Hepatocyte (in vitro differentiated cells): Measurements from ENCODE around the gene PRR20C. TPM values are rescaled to one million over a fixed set of nuclear protein-coding genes. Genes with fewer than 3 reads are reported as not detected.
"Not testable (repeated sequence)": the region's sequence is repeated elsewhere in the genome, so short reads cannot be mapped to it uniquely, and the experiment has no call there.

Experiments
- DNase-seq: peaks from one replicate; pipeline ENCODE4 v3.0.0-alpha.2; 2016; ENCODE audit warnings: low spot score
- H2AFZ ChIP-seq: fragments of 200-600 bp; sonication (generic); 2 replicates; pipeline ENCODE4 v1.6.0; 2016; ENCODE audit warnings: antibody characterized with exemption, mild to moderate bottlenecking
- H3K27ac ChIP-seq: fragments of 200-600 bp; sonication (generic); 2 replicates; pipeline ENCODE4 v1.5.1; 2016; ENCODE audit warnings: mild to moderate bottlenecking
- H3K27me3 ChIP-seq: fragments of 200-600 bp; sonication (generic); 2 replicates; pipeline ENCODE4 v1.6.1; 2016
- H3K36me3 ChIP-seq: fragments of 200-600 bp; sonication (generic); replicated peaks from 2 replicates; pipeline ENCODE4 v1.5.1; 2016; ENCODE audit warnings: low read depth; ENCODE audit not compliant: insufficient read depth
- H3K4me1 ChIP-seq: fragments of 200-600 bp; sonication (generic); 2 replicates; pipeline ENCODE4 v1.5.1; 2016; ENCODE audit warnings: mild to moderate bottlenecking, moderate library complexity; ENCODE audit not compliant: insufficient read depth
- H3K4me2 ChIP-seq: fragments of 200-600 bp; sonication (generic); 2 replicates; pipeline ENCODE4 v1.6.0; 2016
- H3K4me3 ChIP-seq: fragments of 200-600 bp; sonication (generic); 2 replicates; pipeline ENCODE4 v1.5.1; 2016; ENCODE audit warnings: mild to moderate bottlenecking
- H3K79me2 ChIP-seq: fragments of 200-600 bp; sonication (generic); 2 replicates; pipeline ENCODE4 v1.6.0; 2017; ENCODE audit warnings: mild to moderate bottlenecking
- H3K9me2 ChIP-seq: fragments of 200-600 bp; sonication (generic); replicated peaks from 2 replicates; pipeline ENCODE4 v1.6.0; 2017; ENCODE audit warnings: mild to moderate bottlenecking; ENCODE audit not compliant: insufficient read depth
- H3K9me3 ChIP-seq: fragments of 200-600 bp; sonication (generic); 2 replicates; pipeline ENCODE4 v1.5.1; 2016; ENCODE audit warnings: low read depth, mild to moderate bottlenecking
- H4K20me1 ChIP-seq: fragments of 200-600 bp; sonication (generic); 2 replicates; pipeline ENCODE4 v1.6.0; 2016; ENCODE audit warnings: mild to moderate bottlenecking; ENCODE audit not compliant: insufficient read depth, poor library complexity, severe bottlenecking
- EZH2 ChIP-seq: fragments of 200-600 bp; sonication (generic); IDR thresholded peaks from 2 replicates; pipeline ENCODE4 v1.6.1; 2016; ENCODE audit warnings: antibody characterized with exemption, mild to moderate bottlenecking, borderline replicate concordance
- EZH2phosphoT487 ChIP-seq: fragments of 200-600 bp; sonication (generic); IDR thresholded peaks from one replicate; pipeline ENCODE4 v1.6.1; 2018; ENCODE audit warnings: antibody characterized with exemption, mild to moderate bottlenecking, low read depth, moderate library complexity; ENCODE audit not compliant: unreplicated experiment, severe bottlenecking
- WGBS: methylation state at CpG from one replicate; pipeline ENCODE4 v1.1.6; 2016; ENCODE audit warnings: low lambda C conversion rate; ENCODE audit errors: missing lambda C conversion rate; 5-methylcytosine and 5-hydroxymethylcytosine counted together
- polyA plus RNA-seq: library from polyadenylated mRNA; unstranded; fragments of >200 nt; fragmentation: Nextera tagmentation; extraction: Ambion mirVana; gene quantifications from 2 replicates; pipeline ENCODE4 v1.2.1, GENCODE V29; 2016
- total RNA-seq: library from RNA; depleted of rRNA; stranded (reverse); fragments of >200 nt; gene quantifications from 2 replicates; pipeline ENCODE4 v1.2.3, GENCODE V29; 2014
- TF ChIP-seq, protein P1 (sequence below): fragments of 200-600 bp; sonication (generic); IDR thresholded peaks from 2 replicates; pipeline ENCODE4 v1.5.1; 2016; ENCODE audit warnings: antibody characterized with exemption, mild to moderate bottlenecking; ENCODE audit not compliant: poor library complexity

Gene PRR20C
- total and polyA plus RNA-seq, 2 experiments from 2014 or later, result not detected

GRCh38 chr13:57136093-57136492 is 17.8 kb upstream of the PRR20C start:
- no peak overlapping the region for H3K4me3 ChIP-seq
- H3K4me1 ChIP-seq, result no peaks in the 10 kb centered on the region
- TF ChIP-seq EZH2phosphoT487, result no peak
- TF ChIP-seq, protein P1, sequence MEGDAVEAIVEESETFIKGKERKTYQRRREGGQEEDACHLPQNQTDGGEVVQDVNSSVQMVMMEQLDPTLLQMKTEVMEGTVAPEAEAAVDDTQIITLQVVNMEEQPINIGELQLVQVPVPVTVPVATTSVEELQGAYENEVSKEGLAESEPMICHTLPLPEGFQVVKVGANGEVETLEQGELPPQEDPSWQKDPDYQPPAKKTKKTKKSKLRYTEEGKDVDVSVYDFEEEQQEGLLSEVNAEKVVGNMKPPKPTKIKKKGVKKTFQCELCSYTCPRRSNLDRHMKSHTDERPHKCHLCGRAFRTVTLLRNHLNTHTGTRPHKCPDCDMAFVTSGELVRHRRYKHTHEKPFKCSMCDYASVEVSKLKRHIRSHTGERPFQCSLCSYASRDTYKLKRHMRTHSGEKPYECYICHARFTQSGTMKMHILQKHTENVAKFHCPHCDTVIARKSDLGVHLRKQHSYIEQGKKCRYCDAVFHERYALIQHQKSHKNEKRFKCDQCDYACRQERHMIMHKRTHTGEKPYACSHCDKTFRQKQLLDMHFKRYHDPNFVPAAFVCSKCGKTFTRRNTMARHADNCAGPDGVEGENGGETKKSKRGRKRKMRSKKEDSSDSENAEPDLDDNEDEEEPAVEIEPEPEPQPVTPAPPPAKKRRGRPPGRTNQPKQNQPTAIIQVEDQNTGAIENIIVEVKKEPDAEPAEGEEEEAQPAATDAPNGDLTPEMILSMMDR, result no peak
- TF ChIP-seq EZH2, result no peak
- no peaks in the 10 kb centered on the region for H3K36me3 ChIP-seq
- H4K20me1 ChIP-seq, result no peaks in the 10 kb centered on the region
- H3K4me2 ChIP-seq, result no peak overlapping the region
- WGBS, result 66% methylated on average over 2 of the region's 2 CpGs
- DNase-seq, result no peak
- H2AFZ ChIP-seq, result no peak overlapping the region
- no peak overlapping the region for H3K27ac ChIP-seq
- no peaks in the 10 kb centered on the region for H3K79me2 ChIP-seq
- no peaks in the 10 kb centered on the region for H3K27me3 ChIP-seq
- no peaks in the 10 kb centered on the region for H3K9me3 ChIP-seq
- H3K9me2 ChIP-seq, result no peaks in the 10 kb centered on the region

DNA sequence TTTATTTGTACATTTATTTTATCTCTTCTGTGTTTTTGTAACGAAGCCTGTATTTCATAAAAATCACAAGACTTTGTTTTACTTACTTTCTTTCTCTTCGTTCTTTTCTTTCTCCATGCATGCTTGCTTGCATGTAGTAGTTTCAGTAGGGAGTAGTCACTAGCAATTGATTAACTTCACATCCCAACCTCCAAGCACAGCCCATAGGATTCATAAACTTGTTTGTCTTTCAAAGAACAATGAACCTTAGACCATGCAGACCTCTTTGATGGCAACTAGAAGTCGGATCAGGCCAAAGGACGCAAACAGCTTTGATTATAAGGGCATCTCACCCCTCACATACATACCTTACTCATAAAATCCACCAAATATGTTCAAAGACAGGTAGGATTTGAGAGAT is 16.3 kb upstream of the PRR20C start:
- H3K9me2 ChIP-seq, result no peaks in the 10 kb centered on the region
- no peaks in the 10 kb centered on the region for H3K36me3 ChIP-seq
- no peaks in the 10 kb centered on the region for H3K4me1 ChIP-seq
- no peak overlapping the region for H2AFZ ChIP-seq
- no peaks in the 10 kb centered on the region for H4K20me1 ChIP-seq
- no peak overlapping the region for H3K4me3 ChIP-seq
- 52% methylated on average over 4 of the region's 4 CpGs for WGBS
- DNase-seq, result peak; percentile 23
- H3K4me2 ChIP-seq, result peak overlapping the region; percentile 47
- H3K27ac ChIP-seq, result no peak overlapping the region
- TF ChIP-seq EZH2 (no peak), EZH2phosphoT487 (no peak)
- TF ChIP-seq, protein P1, result no peak
- no peaks in the 10 kb centered on the region for H3K27me3 ChIP-seq
- no peaks in the 10 kb centered on the region for H3K79me2 ChIP-seq
- H3K9me3 ChIP-seq, result no peaks in the 10 kb centered on the region

GRCh38 chr13:57138988-57139387 is 14.9 kb upstream of the PRR20C start:
- Histone ChIP-seq H3K9me3 (no peaks in the 10 kb centered on the region), H3K27ac (no peak overlapping the region), H4K20me1 (no peaks in the 10 kb centered on the region), H3K4me1 (no peaks in the 10 kb centered on the region), H3K4me2 (no peak overlapping the region), H3K36me3 (no peaks in the 10 kb centered on the region), H3K79me2 (no peaks in the 10 kb centered on the region), H3K9me2 (no peaks in the 10 kb centered on the region), H2AFZ (no peak overlapping the region), H3K27me3 (no peaks in the 10 kb centered on the region), H3K4me3 (no peak overlapping the region)
- WGBS, result 86% methylated on average over 5 of the region's 5 CpGs
- DNase-seq, result no peak
- TF ChIP-seq, protein P1, result no peak
- no peak for TF ChIP-seq EZH2
- no peak for TF ChIP-seq EZH2phosphoT487

- not testable (repeated sequence) for H3K4me3 ChIP-seq, H3K27ac ChIP-seq, H3K79me2 ChIP-seq, H3K9me3 ChIP-seq, H3K9me2 ChIP-seq, H4K20me1 ChIP-seq, H3K27me3 ChIP-seq, H3K36me3 ChIP-seq, H2AFZ ChIP-seq, H3K4me2 ChIP-seq, DNase-seq, H3K4me1 ChIP-seq
- 92% methylated on average over 11 of the region's 18 CpGs for WGBS
Observed at GRCh38 chr13:57139781-57140180, 14.1 kb upstream of the PRR20C start.

DNA sequence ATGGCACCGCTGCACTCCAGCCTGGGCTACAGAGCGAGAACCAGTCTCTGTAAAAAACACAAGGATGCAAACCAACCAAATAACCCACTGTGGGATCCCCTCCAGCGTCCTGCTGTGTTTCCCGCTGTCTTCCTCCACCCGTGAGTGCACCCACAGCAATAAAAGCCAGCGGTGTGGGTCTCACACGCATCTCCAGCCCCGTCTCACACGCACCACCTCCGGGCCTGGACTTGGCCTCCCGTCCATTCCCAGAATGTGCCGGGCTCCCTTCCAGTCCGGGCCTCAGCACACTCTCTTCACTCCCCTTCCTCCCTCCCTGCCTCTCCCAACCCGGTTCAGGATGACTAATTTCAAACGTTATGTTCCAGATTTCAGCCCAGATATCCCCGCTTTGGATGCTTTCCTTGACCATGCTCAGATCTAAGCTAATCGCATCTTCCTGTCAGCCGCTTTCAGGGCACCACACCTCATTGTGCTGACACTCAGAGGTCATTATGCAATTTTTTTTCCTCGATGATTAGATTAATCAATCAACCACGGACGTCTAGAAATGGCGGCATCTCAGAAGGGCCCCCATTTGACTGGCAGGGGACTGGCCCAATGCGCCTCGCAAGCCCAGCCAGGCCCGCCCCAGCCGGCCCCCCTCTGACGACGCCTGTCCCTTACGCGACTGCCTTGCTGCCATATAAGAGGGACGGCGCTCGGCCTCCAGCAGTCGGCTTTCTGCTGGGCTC is 13.5 kb upstream of the PRR20C start, which contains the start of gene PRR20A:
TSS of gene PRR20A (plus strand) at position 684 of the 734 bp plus-strand sequence. CDS start 387 bp downstream, outside the sequence.
- not testable (repeated sequence) for H4K20me1 ChIP-seq, H3K4me1 ChIP-seq, H3K27me3 ChIP-seq, H3K36me3 ChIP-seq, DNase-seq, H3K79me2 ChIP-seq, H3K4me3 ChIP-seq, H3K9me2 ChIP-seq, H3K9me3 ChIP-seq, H3K27ac ChIP-seq, H3K4me2 ChIP-seq, H2AFZ ChIP-seq
- 98% methylated on average over 12 of the region's 34 CpGs for WGBS

DNA sequence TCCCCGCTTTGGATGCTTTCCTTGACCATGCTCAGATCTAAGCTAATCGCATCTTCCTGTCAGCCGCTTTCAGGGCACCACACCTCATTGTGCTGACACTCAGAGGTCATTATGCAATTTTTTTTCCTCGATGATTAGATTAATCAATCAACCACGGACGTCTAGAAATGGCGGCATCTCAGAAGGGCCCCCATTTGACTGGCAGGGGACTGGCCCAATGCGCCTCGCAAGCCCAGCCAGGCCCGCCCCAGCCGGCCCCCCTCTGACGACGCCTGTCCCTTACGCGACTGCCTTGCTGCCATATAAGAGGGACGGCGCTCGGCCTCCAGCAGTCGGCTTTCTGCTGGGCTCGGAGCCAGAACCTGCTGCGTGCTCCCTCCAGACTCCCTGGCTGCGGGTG is 6.7 kb upstream of the PRR20C start, which contains the start of gene PRR20B:
TSS of gene PRR20B (plus strand) at position 301 of the 400 bp plus-strand sequence. CDS start 387 bp downstream, outside the sequence.
- no CpG with 5 or more reads among the region's 22 CpGs for WGBS
- not testable (repeated sequence) for H3K4me2 ChIP-seq, H3K4me3 ChIP-seq, H3K27me3 ChIP-seq, H4K20me1 ChIP-seq, H3K4me1 ChIP-seq, H3K9me3 ChIP-seq, H3K9me2 ChIP-seq, H3K79me2 ChIP-seq, DNase-seq, H2AFZ ChIP-seq, H3K36me3 ChIP-seq, H3K27ac ChIP-seq
